HepG2 (cell line): ENCODE measurements around the gene NUP93. TPM values are rescaled to one million over a fixed set of nuclear protein-coding genes. Genes with fewer than 3 reads are reported as not detected.
A peak's percentile ranks its signal among the peaks of the same experiment; 100 is the strongest.

Experiments
- CHD4 ChIP-seq: fragments of 200-600 bp; sonication (generic); IDR thresholded peaks from 2 replicates; pipeline ENCODE4 v1.7.0; 2017; ENCODE audit warnings: mild to moderate bottlenecking, low read length, borderline replicate concordance
- DNMT3B ChIP-seq: conservative IDR thresholded peaks from 2 replicates; pipeline ENCODE4 v1.6.1; 2016; ENCODE audit warnings: missing biosample characterization, control low read depth
- DPF2 ChIP-seq: sonication (generic); formaldehyde crosslinking; IDR thresholded peaks from 2 replicates; pipeline ENCODE4 v1.4.0; 2020; ENCODE audit warnings: mild to moderate bottlenecking, low read depth, missing genetic modification reagents, borderline replicate concordance
- GABPB1 ChIP-seq: IDR thresholded peaks from 2 replicates; pipeline ENCODE4 v1.6.1; 2016; ENCODE audit warnings: mild to moderate bottlenecking, missing genetic modification reagents, moderate library complexity, missing compliant biosample characterization
- KLF13 ChIP-seq: sonication (generic); formaldehyde crosslinking; IDR thresholded peaks from 2 replicates; pipeline ENCODE4 v1.4.0; 2020; ENCODE audit warnings: mild to moderate bottlenecking, missing genetic modification reagents
- MAFK ChIP-seq, 2 experiments: IDR thresholded peaks in 1 of 2; conservative IDR thresholded peaks in 1 of 2; 2 replicates each; pipeline ENCODE4 v1.6.1; 2011; ENCODE audit warnings: improper control_type of control experiment in 2 of 2, low read length in 2 of 2
- MBD4 ChIP-seq: IDR thresholded peaks from 2 replicates; pipeline ENCODE4 v1.6.1; 2012; ENCODE audit warnings: low read length, inconsistent platforms, borderline replicate concordance
- MLLT10 ChIP-seq: sonication (generic); formaldehyde crosslinking; IDR thresholded peaks from 2 replicates; pipeline ENCODE4 v1.4.0; 2020; ENCODE audit warnings: missing genetic modification reagents
- NFE2L1 ChIP-seq: sonication (generic); formaldehyde crosslinking; IDR thresholded peaks from 2 replicates; pipeline ENCODE4 v1.4.0; 2020; ENCODE audit warnings: missing genetic modification reagents, mild to moderate bottlenecking, borderline replicate concordance
- NFE2L2 ChIP-seq: fragments of 150-350 bp; IDR thresholded peaks from 2 replicates; pipeline ENCODE4 v1.6.1; 2014; ENCODE audit warnings: low read length
- NFIC ChIP-seq: IDR thresholded peaks from 2 replicates; pipeline ENCODE4 v1.6.1; 2012; ENCODE audit warnings: mild to moderate bottlenecking, low read length, inconsistent platforms
- NR2F1 ChIP-seq, 2 experiments: fragments of 450-650 bp in 1 of 2; formaldehyde crosslinking in 1 of 2; IDR thresholded peaks; 2 replicates each; pipeline versions ENCODE4 v1.5.0 to v1.6.1; 2016 to 2020; ENCODE audit warnings: mild to moderate bottlenecking in 1 of 2, missing compliant biosample characterization in 1 of 2, missing genetic modification reagents in 1 of 2, moderate library complexity in 1 of 2
- ONECUT2 ChIP-seq: sonication (generic); formaldehyde crosslinking; IDR thresholded peaks from 2 replicates; pipeline ENCODE4 v1.4.0; 2020; ENCODE audit warnings: missing genetic modification reagents
- PCBP2 ChIP-seq: fragments of 200-400 bp; formaldehyde crosslinking; optimal IDR thresholded peaks from 2 replicates; pipeline ENCODE3; 2018; ENCODE audit warnings: low read length, low read depth; ENCODE audit not compliant: poor library complexity, severe bottlenecking
- SMAD9 ChIP-seq: sonication (generic); formaldehyde crosslinking; IDR thresholded peaks from 2 replicates; pipeline ENCODE4 v1.5.1; 2020; ENCODE audit warnings: mild to moderate bottlenecking, missing genetic modification reagents
- TP53 ChIP-seq: sonication (generic); formaldehyde crosslinking; conservative IDR thresholded peaks from 2 replicates; pipeline ENCODE4 v1.4.0; 2020; ENCODE audit warnings: missing genetic modification reagents
- U2AF1 ChIP-seq: fragments of 200-400 bp; formaldehyde crosslinking; optimal IDR thresholded peaks from 2 replicates; pipeline ENCODE3; 2017; ENCODE audit warnings: mild to moderate bottlenecking, low read depth, low read length
- ZNF180 ChIP-seq: sonication (generic); formaldehyde crosslinking; IDR thresholded peaks from 2 replicates; pipeline ENCODE4 v1.4.0; 2020; ENCODE audit warnings: low read depth, missing genetic modification reagents, borderline replicate concordance
- ZNF343 ChIP-seq: sonication (generic); formaldehyde crosslinking; IDR thresholded peaks from 2 replicates; pipeline ENCODE4 v1.4.0; 2020; ENCODE audit warnings: mild to moderate bottlenecking, missing genetic modification reagents
- ZNF567 ChIP-seq: sonication (generic); formaldehyde crosslinking; IDR thresholded peaks from 2 replicates; pipeline ENCODE4 v1.8.1; 2023; ENCODE audit warnings: mild to moderate bottlenecking, missing genetic modification reagents, borderline replicate concordance
- ZNF703 ChIP-seq: sonication (generic); formaldehyde crosslinking; IDR thresholded peaks from 2 replicates; pipeline ENCODE4 v1.5.1; 2020; ENCODE audit warnings: missing genetic modification reagents, mild to moderate bottlenecking, moderate library complexity, borderline replicate concordance
- ZNF713 ChIP-seq: sonication (generic); formaldehyde crosslinking; IDR thresholded peaks from 2 replicates; pipeline ENCODE4 v1.4.0; 2020; ENCODE audit warnings: mild to moderate bottlenecking, missing genetic modification reagents
- ZNF761 ChIP-seq: sonication (generic); formaldehyde crosslinking; conservative IDR thresholded peaks from 2 replicates; pipeline ENCODE4 v1.4.0; 2020; ENCODE audit warnings: mild to moderate bottlenecking, missing genetic modification reagents
- polyA plus RNA-seq, 8 experiments: library from polyadenylated mRNA; depleted of rRNA in 3 of 8; stranded (reverse) in 7 of 8; unstranded in 1 of 8; fragments of >200 nt; fragmentation: Illumina TruSeq in 4 of 8; extraction: Trizol in 4 of 8; gene quantifications; 2 replicates each; pipeline versions ENCODE4 v1.2.1 to v1.2.3, GENCODE V29; 2011 to 2016; ENCODE audit warnings: low read depth in 4 of 8, missing spikeins in 1 of 8, mixed read lengths in 1 of 8; ENCODE audit not compliant: insufficient read depth in 1 of 8
- total RNA-seq, 5 experiments: library from RNA; depleted of rRNA; stranded (reverse); fragments of >200 nt; fragmentation: Illumina TruSeq; extraction: Trizol; gene quantifications; 2 replicates each; pipeline ENCODE4 v1.2.3, GENCODE V29; 2016; ENCODE audit warnings: low read depth in 1 of 5
- TF ChIP-seq, protein P1 (sequence below): sonication (generic); formaldehyde crosslinking; IDR thresholded peaks from 2 replicates; pipeline ENCODE4 v1.4.0; 2020; ENCODE audit warnings: missing genetic modification reagents
- TF ChIP-seq, protein P2 (sequence below): sonication (generic); formaldehyde crosslinking; IDR thresholded peaks from 2 replicates; pipeline ENCODE4 v1.8.0; 2022; ENCODE audit warnings: missing genetic modification reagents, mild to moderate bottlenecking, inconsistent platforms, borderline replicate concordance

NUP93 gene
- total and polyA plus RNA-seq, 2 of the 13 experiments (the other 11 are each of a cell fraction or from before 2014, with no cell fraction given), result 58.5 to 140 TPM

- peak; percentile 72; the same call in 1 of the 2 replicates for TF ChIP-seq GABPB1
- 0 out of 2 replicates have a peak, but pooled peaks have one; percentile 60 for TF ChIP-seq ZNF713
- no peak for TF ChIP-seq SMAD9 (CRISPR knock-in tag)
- TF ChIP-seq NR2F1 (CRISPR knock-in tag; IDR thresholded peaks at IDR 0.05), result no peak
- no peak for TF ChIP-seq MBD4
- TF ChIP-seq, protein P1, sequence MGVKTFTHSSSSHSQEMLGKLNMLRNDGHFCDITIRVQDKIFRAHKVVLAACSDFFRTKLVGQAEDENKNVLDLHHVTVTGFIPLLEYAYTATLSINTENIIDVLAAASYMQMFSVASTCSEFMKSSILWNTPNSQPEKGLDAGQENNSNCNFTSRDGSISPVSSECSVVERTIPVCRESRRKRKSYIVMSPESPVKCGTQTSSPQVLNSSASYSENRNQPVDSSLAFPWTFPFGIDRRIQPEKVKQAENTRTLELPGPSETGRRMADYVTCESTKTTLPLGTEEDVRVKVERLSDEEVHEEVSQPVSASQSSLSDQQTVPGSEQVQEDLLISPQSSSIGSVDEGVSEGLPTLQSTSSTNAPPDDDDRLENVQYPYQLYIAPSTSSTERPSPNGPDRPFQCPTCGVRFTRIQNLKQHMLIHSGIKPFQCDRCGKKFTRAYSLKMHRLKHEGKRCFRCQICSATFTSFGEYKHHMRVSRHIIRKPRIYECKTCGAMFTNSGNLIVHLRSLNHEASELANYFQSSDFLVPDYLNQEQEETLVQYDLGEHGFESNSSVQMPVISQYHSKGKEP (CRISPR knock-in tag), result no peak
- TF ChIP-seq NFE2L2, result no peak
- no peak for TF ChIP-seq CHD4
- TF ChIP-seq PCBP2, result no peak
- 0 out of 2 replicates have a peak, but pooled peaks have one; percentile 67 for TF ChIP-seq ZNF761 (CRISPR knock-in tag)
- TF ChIP-seq DPF2 (CRISPR knock-in tag), result no peak
- TF ChIP-seq ZNF567 (CRISPR knock-in tag), result peak; percentile 44; the same call in 1 of the 2 replicates
- TF ChIP-seq MLLT10, result no peak
- TF ChIP-seq DNMT3B (CRISPR knock-in tag), result no peak
- TF ChIP-seq ONECUT2 (CRISPR knock-in tag), result peak; percentile 42; the same call in 1 of the 2 replicates
- TF ChIP-seq MAFK (conservative IDR thresholded peaks at IDR 0.05 in 1 of 2, IDR thresholded peaks at IDR 0.05 in 1 of 2; ENCODE audit: low read length in 2 of 2), result peak; percentile 39 to 58; a peak in 3 of 4 replicates
- TF ChIP-seq TP53 (CRISPR knock-in tag), result no peak
- TF ChIP-seq, protein P2, sequence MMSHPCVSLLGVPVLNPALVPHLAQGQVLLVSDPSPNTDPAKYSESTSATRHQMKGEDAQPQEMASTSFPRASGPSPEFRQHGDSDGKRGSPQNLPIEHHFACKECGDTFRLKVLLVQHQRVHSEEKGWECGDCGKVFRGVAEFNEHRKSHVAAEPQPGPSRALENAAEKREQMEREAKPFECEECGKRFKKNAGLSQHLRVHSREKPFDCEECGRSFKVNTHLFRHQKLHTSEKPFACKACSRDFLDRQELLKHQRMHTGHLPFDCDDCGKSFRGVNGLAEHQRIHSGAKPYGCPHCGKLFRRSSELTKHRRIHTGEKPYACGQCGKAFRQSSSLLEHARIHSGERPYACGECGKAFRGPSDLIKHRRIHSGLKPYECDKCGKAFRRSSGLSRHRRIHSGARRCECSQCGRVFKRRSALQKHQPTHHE (CRISPR knock-in tag), result no peak
- no peak for TF ChIP-seq ZNF343 (CRISPR knock-in tag)
- peak; percentile 6; the same call in 1 of the 2 replicates for TF ChIP-seq NFE2L1
- no peak for TF ChIP-seq KLF13
- no peak for TF ChIP-seq ZNF703 (CRISPR knock-in tag)
- peak; percentile 71; the same call in 1 of the 2 replicates for TF ChIP-seq ZNF180
- TF ChIP-seq NFIC, result no peak
- TF ChIP-seq U2AF1, result no peak
Measured at GRCh38 chr16:56681939-56682702, 47.8 kb upstream of the NUP93 start, which contains the start of gene MT1X (continued).
